Skin of body (tissue), 2 donors: ENCODE data around the gene HTR1B. TPM values are rescaled to one million over a fixed set of nuclear protein-coding genes. Genes with fewer than 3 reads are reported as not detected.
A peak's percentile ranks its signal among the peaks of the same experiment; 100 is the strongest.

ENCODE experiments used
- DNase-seq: peaks from one replicate; lab custom pipeline; 2025; lab: John Stamatoyannopoulos, UW
- total RNA-seq: library from RNA; depleted of rRNA; stranded (reverse); fragments of >200 nt; gene quantifications from one replicate; pipeline ENCODE4 v1.2.3, GENCODE V29; 2014

The HTR1B gene
- total RNA-seq, 1 donor from 2014 or later: 0.10 TPM

DNA sequence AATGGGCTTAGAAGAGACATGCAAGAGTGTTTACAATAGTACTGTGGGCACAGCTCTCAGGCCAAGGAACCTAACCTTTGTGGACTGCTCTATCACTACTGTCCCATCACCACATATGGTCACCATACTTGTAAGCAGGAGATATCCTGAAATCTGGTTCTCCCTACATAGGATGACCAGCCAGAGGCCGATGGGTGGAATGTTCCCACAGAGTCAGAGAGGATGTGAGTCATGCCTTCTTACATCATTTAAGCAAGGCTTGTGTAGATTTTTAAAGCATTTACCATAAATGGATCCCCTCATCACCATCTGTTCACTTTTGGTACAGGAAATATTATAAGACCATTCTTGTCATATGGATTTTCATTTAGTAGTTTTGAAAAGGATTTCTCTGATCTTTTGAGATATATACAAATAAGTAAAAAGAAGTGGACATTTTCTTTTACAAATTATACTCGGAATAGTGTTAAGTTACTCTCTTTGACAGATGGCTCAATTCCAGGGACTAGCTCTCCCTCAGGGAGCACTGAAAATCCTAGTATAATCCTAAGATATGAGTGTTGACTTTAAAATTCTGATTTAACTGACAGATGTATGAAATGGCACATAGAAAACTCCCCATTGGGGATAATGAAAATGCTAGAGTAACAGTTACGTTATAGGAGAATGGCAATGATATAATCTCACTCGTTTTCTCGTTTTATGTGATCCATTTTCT, 6.6 kb downstream of the HTR1B start:
- DNase-seq: peak; percentile 9

DNA sequence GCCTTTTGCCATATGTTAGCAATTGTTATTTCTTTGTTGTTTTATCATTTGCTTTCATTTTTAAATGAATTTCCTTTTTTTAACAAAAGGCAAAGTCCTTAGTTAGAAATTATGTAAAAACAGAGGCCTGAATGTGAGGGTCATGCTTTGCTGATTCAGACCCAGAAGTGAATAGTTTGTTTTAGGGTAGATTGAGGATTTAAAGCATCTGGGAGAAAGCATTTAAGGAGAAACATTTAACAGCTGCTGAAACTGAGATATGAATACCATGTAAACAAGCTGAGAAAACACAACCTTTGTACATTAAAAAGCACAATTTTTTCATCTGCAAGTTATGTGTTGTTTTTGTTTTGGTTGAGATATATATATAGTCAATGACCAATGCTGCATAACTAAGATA, 8.0 kb downstream of the HTR1B start:
- DNase-seq: no peak

GRCh38 chr6:77454386-77454785, 8.9 kb downstream of the HTR1B start:
- DNase-seq: no peak

DNA sequence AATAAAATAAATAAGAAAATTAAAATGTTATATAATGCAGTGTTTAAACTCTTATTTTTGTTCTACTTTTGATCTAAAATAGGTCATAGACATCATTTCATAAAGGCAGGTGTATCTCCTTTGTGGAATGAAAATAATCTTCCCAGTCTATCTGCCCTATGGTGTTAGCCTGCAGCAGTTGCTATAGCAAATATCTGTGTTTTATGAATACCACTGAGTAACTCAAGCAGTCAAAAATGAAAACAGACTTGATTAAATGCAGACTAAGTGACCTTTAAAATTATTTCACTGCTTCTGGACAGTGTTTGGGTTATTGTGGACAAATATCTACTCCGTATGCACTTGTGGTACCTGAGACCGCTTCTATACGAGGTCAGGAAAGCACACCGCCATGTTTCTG, 11.8 kb downstream of the HTR1B start:
- DNase-seq: no peak

DNA sequence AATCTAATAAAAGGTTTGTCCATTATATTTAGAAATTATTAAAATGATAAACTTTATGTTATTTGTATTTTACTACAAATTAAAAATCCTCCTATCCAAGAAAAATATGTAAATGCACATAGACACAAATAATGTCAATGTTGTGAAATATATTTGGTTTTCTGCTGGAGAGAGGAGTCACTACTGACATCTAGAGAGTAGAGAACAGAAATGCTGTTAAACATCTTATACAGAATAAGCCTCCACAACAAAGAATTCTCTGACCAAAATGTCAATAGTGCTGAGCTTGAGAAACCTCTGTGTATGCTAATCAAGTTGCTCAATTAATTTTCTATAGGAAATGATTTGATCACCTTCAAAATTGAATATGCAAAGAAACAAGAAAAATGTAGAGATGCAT, 12.4 kb downstream of the HTR1B start:
- DNase-seq: peak; percentile 19

GRCh38 chr6:77448546-77448945, 14.7 kb downstream of the HTR1B start:
- DNase-seq: no peak

DNA sequence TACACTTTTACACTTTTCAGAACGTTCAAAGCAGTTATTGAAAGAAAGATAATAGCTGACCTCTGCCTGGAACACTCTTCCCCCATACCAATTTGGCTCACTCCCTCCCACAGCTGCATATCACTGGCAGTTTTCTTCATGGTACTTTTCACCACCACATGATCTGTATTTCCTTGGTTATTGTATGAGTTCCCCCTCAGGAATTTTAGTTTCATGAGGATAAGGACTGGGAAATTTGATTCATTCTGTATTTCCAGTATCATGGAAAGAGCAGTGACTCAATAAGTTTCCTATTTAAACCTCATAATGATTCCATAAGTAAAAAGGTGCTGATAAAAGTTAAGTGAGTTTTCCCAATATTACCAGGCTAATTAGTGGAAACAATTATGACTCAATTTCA, 16.0 kb downstream of the HTR1B start:
- DNase-seq: no peak

GRCh38 chr6:77446249-77446648, 17.0 kb downstream of the HTR1B start:
- no peak for DNase-seq

GRCh38 chr6:77445214-77445613, 18.1 kb downstream of the HTR1B start:
- no peak for DNase-seq

GRCh38 chr6:77440206-77440976, 22.9 kb downstream of the HTR1B start:
- no peak for DNase-seq

DNA sequence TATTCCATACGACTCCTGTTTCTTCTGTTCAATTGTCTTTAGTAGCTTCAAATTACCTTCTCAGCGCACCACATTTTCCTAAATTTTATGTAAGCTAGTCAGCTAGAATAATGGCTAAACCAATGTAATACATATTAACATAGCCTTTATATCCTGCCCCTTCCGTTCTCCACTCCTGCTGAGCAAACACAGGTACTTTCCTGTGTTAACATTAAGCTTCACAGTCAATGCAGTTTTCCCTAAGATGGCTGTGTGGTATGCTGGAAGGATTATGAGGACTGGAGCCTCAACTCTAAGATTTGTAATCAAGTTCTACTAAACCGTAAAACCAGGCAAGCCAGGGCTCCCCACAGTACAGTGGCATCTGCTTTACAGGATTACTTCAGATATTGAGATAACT, 29.4 kb downstream of the HTR1B start:
- no peak for DNase-seq

GRCh38 chr6:77430504-77430903, 32.8 kb downstream of the HTR1B start:
- DNase-seq: peak; percentile 62

- DNase-seq: peak; percentile 57
Measured at GRCh38 chr6:77425671-77426070, 37.6 kb downstream of the HTR1B start.

- DNase-seq: no peak
Measured at GRCh38 chr6:77425216-77425615, 38.1 kb downstream of the HTR1B start.

GRCh38 chr6:77424761-77425160, 38.5 kb downstream of the HTR1B start:
- DNase-seq: no peak

GRCh38 chr6:77416839-77417238, 46.5 kb downstream of the HTR1B start:
- no peak for DNase-seq

DNA sequence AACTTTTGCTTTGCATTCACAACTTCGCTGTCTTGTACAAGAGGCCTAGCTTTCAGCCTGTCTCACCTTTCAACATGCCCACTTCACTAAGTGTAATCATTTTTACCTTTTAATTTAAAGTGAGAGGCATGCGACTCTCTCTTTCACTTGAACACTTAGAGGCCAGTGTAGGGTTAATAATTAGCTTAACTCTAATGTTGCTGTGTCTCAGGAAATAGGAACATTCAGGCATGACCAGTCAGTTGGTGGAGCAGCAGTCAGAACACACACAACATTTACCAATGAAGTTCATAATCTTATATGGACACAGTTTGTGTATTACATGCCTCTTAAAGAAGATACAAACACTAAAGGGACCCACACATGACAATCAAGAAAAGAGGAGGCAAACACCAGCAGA, 47.6 kb downstream of the HTR1B start:
- DNase-seq: no peak

Other genes starting within 250 kb of the HTR1B start
- gene MEI4, start 189.5 kb upstream of the HTR1B start, total RNA-seq: 0.10 TPM